ENCODE measurements around the gene SOCS1. TPM values are rescaled to one million over a fixed set of nuclear protein-coding genes. Genes with fewer than 3 reads are reported as not detected.

SOCS1 gene
- total RNA-seq, 1 experiment from 2014 or later, result 1.4 TPM

DNA sequence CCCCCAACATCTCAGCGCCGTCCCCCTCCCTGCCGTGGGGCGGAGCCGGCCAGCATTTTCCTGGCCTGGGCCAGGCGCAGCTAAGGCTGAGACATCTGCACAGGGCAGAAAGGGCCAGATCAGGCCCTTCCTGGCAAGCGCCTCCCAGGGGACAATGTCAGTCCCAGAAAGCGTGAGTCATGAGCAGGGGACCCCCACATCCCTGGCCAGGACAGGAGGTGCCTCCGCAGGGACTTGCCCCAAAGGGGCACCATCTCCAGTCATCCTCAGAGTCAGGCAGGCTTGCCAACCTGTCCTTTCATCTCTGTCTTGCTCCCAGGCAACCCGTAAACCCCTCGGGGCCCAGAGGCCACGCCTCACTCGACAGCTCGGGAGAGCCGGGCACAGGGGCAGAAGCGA, 43.2 kb downstream of the SOCS1 start:
- no peak overlapping the region for H3K27ac Mint-ChIP-seq (ENCODE audit: low read depth, unreplicated experiment)
- H3K4me3 Mint-ChIP-seq (ENCODE audit: unreplicated experiment), result no peak overlapping the region
- no peaks in the 10 kb centered on the region for H3K36me3 Mint-ChIP-seq (ENCODE audit: insufficient read depth, unreplicated experiment)
- no peaks in the 10 kb centered on the region for H3K27me3 Mint-ChIP-seq (ENCODE audit: insufficient read depth, unreplicated experiment)
- BruUV-seq (replicated peaks), result no TSS peak
- no peak for TF ChIP-seq CTCF (IDR thresholded peaks at IDR 0.05; ENCODE audit: unreplicated experiment)
- peaks cover 9% of the 10 kb centered on the region for H3K9me3 Mint-ChIP-seq (ENCODE audit: unreplicated experiment)
- ChIA-PET CTCF (interaction anchor here (1.0 kb wide), 1 partner anchor 242 kb away, joined by 3 read pairs; no protein-coding TSS in a partner anchor), POLR2A (no interaction called here)
- H3K4me1 Mint-ChIP-seq (ENCODE audit: insufficient read depth, unreplicated experiment), result no peaks in the 10 kb centered on the region
- intact Hi-C loops (cut with micrococcal nuclease), result no loop called here
- DNase-seq (ENCODE audit: unreplicated experiment), result no peak

DNA sequence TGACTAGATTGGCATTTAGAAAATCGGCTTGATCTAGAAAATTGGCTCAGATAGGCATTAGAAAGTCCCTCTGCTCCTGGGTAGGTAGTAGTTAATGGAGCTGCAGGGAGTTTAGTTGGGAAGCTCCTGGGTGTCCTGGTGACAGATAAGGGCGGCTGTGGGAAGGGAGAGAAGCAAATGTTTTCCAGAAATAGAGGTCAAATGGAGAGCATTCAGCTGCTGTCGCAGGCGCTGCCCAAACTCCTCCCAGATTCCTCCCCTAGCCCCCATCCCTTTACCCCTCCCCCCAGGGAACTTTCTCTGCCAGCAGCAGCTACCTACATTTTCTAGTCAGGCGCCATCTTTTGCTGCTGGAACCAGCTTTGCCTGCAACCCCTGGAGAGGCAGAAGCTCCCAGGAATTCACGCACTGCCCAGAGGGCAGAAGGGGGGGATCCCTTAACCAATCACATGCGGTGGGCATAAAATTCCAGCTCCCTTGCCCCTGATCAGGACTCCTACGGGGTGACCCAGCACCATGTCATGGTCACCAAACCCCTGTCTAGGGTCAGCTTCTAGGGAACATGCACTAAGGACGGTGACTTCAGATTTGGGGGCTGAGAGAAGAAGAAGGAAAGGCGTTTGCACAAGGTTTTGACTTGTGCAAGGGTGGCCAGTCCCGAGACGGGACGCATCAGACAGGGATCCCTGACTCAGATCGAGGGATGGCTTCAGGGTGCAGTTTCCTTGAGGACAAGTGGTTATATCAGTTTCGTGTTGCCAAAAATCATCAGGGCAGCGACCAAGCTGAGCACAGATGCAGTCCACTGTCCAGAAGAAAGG, 43.8 kb downstream of the SOCS1 start:
- ChIA-PET CTCF (interaction anchor here (0.8 to 1.0 kb wide), 2 partner anchors 35 to 241 kb away, joined by 3 read pairs; no protein-coding TSS in a partner anchor), POLR2A (no interaction called here)
- no peak overlapping the region for H3K4me3 Mint-ChIP-seq (ENCODE audit: unreplicated experiment)
- H3K27ac Mint-ChIP-seq (ENCODE audit: low read depth, unreplicated experiment), result no peak overlapping the region
- no peak for DNase-seq (ENCODE audit: unreplicated experiment)
- TF ChIP-seq CTCF (IDR thresholded peaks at IDR 0.05; ENCODE audit: unreplicated experiment), result no peak
- no peaks in the 10 kb centered on the region for H3K27me3 Mint-ChIP-seq (ENCODE audit: insufficient read depth, unreplicated experiment)
- no peaks in the 10 kb centered on the region for H3K36me3 Mint-ChIP-seq (ENCODE audit: insufficient read depth, unreplicated experiment)
- no TSS peak for BruUV-seq (replicated peaks)
- no peaks in the 10 kb centered on the region for H3K4me1 Mint-ChIP-seq (ENCODE audit: insufficient read depth, unreplicated experiment)
- intact Hi-C loops (cut with micrococcal nuclease), result no loop called here
- H3K9me3 Mint-ChIP-seq (ENCODE audit: unreplicated experiment), result peaks cover 9% of the 10 kb centered on the region

DNA sequence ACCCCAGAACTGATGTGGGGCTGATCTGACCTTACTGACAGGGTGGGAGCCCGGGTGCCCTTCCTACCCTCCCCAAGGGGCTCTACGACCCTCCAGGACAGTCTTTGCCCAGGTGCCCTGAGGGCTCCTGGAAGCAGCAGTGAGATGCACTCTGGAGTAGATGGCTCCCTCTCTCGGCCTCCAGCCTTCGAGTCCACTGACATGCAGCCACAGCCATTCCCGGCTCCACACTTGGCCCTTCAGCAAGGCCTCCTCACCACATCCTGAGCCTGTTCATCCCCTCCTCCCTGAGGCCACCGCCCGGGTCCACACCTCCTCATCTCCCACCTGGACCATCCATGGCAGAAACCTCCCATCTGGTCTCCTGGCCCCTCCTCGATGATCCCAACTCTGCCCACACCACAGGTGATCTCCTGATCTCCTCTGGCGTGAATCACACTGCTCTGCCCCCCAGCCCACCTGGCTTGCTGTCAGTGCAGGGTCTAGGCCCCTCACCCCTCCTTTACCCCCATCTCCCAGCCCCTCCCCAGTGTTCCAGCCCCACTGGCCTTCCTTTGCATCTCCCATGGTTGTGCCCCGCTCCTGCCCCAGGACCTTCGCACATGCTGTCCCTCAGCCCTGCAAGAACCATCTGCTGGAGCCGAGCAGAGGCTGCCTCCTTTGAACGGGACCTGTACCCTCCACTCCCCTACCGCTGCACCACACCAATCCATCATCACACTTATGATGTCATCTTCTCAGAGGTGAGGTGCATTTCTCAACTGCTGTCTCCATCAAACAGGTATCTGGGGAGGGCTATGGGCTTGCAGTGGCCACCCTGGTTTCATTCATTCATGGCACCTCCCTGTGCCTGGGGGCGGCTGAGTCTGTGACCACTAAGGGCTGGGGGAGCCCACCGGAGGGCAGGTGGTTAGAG, 44.7 kb downstream of the SOCS1 start:
- ChIA-PET POLR2A (no interaction called here), CTCF (interaction anchor here (0.8 kb wide), 1 partner anchor 36 kb away, joined by 3 read pairs; no protein-coding TSS in a partner anchor)
- Mint-ChIP-seq H3K4me3 (ENCODE audit: unreplicated experiment) (no peak overlapping the region), H3K27ac (ENCODE audit: low read depth, unreplicated experiment) (no peak overlapping the region), H3K4me1 (ENCODE audit: insufficient read depth, unreplicated experiment) (peaks cover 6% of the 10 kb centered on the region), H3K27me3 (ENCODE audit: insufficient read depth, unreplicated experiment) (no peaks in the 10 kb centered on the region), H3K9me3 (ENCODE audit: unreplicated experiment) (peaks cover 9% of the 10 kb centered on the region), H3K36me3 (ENCODE audit: insufficient read depth, unreplicated experiment) (no peaks in the 10 kb centered on the region)
- BruUV-seq (replicated peaks), result no TSS peak
- intact Hi-C loops (cut with micrococcal nuclease), result no loop called here
- TF ChIP-seq CTCF (IDR thresholded peaks at IDR 0.05; ENCODE audit: unreplicated experiment), result no peak
- DNase-seq (ENCODE audit: unreplicated experiment), result no peak

GRCh38 chr16:11210260-11210659, 45.7 kb downstream of the SOCS1 start:
- Mint-ChIP-seq H3K27me3 (ENCODE audit: insufficient read depth, unreplicated experiment) (no peaks in the 10 kb centered on the region), H3K36me3 (ENCODE audit: insufficient read depth, unreplicated experiment) (no peaks in the 10 kb centered on the region), H3K9me3 (ENCODE audit: unreplicated experiment) (no peaks in the 10 kb centered on the region), H3K4me3 (ENCODE audit: unreplicated experiment) (no peak overlapping the region), H3K27ac (ENCODE audit: low read depth, unreplicated experiment) (no peak overlapping the region), H3K4me1 (ENCODE audit: insufficient read depth, unreplicated experiment) (peaks cover 6% of the 10 kb centered on the region)
- TF ChIP-seq CTCF (IDR thresholded peaks at IDR 0.05; ENCODE audit: unreplicated experiment), result no peak
- no peak for DNase-seq (ENCODE audit: unreplicated experiment)
- ChIA-PET CTCF (interaction anchor here (0.6 to 1.3 kb wide), 3 partner anchors 8 to 49 kb away, joined by 3 to 4 read pairs (median 4); no protein-coding TSS in a partner anchor), POLR2A (no interaction called here)
- no TSS peak for BruUV-seq (replicated peaks)
- intact Hi-C loops (cut with micrococcal nuclease), result no loop called here

Measured in MCF 10A (cell line).